NCI-H2171 (cell line): ENCODE measurements around the gene DDN.

Experiments used
- DNase-seq: peaks from one replicate; lab custom pipeline; 2025; lab: John Stamatoyannopoulos, UW

Gene DDN

DNA sequence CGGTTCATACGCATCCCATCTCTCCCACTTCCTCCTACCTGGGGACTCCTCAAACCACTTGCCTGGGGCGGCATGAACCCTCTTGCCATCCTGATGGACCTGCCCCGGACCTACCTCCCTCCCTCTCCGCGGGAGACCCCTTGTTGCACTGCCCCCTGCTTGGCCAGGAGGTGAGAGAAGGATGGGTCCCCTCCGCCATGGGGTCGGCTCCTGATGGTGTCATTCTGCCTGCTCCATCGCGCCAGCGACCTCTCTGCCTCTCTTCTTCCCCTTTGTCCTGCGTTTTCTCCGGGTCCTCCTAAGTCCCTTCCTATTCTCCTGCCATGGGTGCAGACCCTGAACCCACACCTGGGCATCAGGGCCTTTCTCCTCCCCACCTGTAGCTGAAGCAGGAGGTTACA is 17.4 kb downstream of the DDN start:
- DNase-seq = no peak

DNA sequence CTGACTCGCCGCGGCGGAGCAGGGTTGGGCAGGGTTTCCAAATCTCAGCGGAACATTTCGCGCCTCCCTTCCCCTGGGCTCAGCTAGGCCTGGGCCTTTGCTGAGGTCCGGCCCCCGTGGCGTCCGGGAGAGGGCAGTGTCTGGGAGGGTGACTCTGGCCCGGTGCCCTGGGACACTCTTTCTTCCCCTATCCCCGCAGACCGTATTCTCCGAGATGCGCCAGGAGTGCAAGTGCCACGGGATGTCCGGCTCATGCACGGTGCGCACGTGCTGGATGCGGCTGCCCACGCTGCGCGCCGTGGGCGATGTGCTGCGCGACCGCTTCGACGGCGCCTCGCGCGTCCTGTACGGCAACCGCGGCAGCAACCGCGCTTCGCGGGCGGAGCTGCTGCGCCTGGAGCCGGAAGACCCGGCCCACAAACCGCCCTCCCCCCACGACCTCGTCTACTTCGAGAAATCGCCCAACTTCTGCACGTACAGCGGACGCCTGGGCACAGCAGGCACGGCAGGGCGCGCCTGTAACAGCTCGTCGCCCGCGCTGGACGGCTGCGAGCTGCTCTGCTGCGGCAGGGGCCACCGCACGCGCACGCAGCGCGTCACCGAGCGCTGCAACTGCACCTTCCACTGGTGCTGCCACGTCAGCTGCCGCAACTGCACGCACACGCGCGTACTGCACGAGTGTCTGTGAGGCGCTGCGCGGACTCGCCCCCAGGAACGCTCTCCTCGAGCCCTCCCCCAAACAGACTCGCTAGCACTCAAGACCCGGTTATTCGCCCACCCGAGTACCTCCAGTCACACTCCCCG is 18.0 kb downstream of the DDN start:
- DNase-seq = no peak

DNA sequence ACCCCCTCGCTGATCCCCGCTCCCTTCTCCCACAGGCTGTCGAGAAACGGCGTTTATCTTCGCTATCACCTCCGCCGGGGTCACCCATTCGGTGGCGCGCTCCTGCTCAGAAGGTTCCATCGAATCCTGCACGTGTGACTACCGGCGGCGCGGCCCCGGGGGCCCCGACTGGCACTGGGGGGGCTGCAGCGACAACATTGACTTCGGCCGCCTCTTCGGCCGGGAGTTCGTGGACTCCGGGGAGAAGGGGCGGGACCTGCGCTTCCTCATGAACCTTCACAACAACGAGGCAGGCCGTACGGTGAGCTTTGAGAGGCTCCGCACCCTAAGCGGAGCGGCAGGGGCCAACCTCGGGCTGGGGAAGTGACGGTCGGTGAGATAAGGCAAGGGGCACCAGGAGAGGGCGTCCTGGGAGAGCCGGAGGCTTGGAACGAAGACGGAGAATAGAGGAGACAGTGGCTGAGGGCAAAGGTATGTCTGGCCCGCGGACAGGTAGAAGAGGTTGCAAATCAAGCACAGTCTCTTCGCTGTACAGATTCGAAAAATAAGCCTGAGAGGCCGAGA is 18.7 kb downstream of the DDN start:
- DNase-seq = no peak

DNA sequence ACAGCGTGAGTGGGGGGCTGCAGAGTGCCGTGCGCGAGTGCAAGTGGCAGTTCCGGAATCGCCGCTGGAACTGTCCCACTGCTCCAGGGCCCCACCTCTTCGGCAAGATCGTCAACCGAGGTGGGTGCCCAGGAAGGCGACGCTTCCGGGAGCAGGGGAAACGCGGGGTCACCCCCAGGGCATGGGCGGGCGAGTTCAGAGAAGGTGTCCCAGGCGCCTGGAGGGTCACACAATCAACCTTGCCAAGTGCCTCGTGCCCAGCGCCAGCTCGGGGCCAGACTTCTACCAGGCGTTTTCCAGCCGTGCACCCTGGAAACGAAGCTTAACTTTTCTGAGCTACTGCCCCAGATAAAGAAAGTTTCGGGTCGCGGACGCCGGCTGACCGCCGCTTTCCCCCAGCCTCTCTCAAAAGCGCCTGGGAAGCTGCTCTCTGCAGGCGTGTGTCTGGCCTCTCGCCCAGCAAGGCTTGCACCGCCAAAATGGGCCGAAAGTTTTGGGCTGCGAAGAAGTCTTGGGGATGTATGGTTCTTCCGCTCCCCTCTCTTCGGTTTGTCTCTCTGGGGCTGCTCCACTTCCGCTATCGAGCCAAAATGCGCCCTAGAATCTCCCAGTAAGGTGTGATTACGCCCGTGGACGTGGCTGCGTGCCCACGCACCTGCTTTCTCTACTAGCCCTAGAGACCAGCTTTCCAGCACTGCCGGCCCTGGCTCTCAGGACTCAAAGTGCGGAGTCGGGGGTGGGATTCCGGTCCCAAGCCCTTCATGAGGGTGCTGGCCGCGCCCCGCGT is 19.4 kb downstream of the DDN start:
- no peak for DNase-seq

DNA sequence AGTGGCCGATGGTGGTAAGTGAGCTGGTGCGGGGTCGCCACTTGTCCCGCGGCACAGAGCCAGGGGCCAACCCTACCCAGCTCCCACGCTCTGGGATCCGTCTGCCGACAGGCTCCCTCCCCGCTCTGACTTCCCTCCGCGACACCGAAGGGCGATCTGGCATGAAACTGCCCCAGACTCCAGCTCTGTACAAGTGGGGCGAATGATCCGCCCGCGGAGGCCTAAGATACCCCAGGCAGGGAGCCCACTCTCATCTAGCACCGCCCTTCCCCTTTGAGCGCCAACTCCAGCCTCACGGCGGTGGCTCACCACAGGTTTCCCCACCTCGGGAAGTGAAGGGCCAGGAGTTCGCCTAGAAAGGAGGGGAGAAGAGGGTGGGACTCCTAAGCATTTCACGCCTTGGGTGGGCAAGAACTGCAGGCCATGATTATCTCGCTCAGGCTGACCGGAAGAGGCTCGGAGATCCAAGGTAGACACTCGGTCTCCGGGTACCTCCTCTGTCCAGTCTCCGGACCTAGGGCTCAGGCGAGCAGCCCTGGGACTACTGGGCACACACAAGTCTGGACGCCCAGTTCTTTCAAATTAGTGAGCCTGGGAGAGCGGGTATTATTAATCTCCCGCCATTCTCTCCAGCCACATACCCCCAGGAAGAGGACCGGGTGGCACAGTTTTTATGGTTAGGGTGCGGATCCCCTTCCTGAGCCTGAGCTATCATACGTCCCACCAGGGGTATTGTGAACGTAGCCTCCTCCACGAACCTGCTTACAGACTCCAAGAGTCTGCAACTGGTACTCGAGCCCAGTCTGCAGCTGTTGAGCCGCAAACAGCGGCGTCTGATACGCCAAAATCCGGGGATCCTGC is 20.2 kb downstream of the DDN start:
- DNase-seq = no peak

DNA sequence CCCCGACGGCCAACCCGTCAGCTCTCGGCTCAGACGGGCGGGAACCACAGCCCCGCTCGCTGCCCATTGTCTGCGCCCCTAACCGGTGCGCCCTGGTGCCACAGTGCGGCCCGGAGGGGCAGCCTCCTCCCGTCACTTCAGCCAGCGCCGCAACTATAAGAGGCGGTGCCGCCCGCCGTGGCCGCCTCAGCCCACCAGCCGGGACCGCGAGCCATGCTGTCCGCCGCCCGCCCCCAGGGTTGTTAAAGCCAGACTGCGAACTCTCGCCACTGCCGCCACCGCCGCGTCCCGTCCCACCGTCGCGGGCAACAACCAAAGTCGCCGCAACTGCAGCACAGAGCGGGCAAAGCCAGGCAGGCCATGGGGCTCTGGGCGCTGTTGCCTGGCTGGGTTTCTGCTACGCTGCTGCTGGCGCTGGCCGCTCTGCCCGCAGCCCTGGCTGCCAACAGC is 20.9 kb downstream of the DDN start, which contains the start of gene WNT1:
Gene WNT1, plus strand, starts transcription at position 32 of the 450 bp plus-strand sequence. Its CDS starts 329 bp downstream, at position 361.
- no peak for DNase-seq

DNA sequence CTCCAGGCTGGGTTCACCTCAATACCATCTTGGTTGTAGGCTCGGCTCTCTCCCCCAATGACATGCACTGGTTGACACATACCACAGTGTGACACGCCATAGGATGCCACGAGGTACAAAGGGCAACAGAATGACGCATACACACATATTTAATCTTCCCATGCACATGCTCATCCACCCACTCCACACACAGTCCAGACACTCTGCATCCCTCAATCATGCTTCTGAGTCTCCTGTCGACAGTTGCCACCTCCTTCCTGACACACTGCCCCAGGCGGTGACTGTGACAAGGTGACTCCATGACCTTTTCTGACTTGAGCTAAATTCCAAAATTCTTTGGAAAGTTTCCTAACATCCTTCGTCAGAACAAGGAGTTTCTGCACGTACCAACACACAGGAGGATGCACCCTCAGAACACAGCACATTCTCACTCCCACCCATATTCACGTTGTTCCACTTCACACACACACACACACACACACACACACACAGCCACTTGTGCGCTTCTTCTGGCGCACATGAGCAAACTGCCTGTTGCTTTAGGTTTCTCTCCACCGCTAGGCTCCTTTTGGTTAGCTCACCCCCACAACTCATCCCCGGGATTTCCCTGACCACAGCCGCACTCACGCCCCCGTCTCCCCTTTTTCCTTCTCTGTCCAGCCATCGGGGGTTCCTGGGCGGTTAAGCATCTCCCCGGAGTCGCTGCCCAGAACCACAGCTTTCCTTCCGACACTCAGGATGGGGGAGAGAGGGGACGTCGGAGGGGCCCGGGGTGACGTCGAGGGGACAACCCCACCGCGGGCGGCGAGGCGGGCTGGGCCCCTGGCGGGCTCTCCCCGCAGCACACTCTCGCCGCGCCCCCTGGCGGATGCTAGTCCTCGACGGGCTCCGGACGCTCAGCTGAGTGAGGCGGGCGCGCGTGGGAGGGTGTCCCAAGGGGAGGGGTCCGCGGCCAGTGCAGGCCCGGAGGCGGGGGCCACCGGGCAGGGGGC is 21.6 kb downstream of the DDN start:
- DNase-seq = no peak

DNA sequence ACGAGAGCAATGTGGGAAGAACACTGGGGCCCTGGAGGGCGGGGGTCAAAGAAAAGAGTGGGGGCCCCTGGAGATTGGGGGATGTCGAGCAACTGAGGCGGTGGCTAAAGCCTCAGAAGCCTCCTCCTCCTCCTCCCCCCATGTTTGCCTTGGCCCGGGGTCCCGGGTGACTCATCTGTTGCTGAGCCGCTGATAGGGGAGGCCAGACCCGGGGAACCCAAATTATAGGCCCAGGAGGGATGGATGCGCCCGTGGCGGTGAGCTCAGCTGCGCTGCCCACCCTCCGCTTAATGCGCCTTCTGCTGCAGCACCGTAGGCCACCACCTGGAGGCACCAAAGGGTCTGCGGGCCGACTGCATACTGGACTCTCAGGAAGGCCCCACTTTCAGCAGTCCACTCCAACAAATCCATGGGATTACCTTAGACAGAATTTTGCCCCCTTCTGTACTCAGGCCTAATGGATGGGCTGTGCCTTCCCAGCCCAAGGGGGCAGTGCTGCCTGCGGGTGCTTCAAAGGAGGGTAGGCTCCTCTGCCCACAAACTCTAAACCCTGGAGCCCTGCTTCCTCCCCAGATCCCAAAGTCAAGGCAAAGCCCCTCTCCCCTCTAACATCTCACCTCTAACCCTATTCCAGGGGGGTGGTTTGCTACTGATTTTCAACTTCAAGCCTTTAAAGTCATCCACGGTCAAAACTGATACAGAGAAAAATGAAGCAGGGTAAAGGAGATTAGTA is 25.1 kb downstream of the DDN start:
- no peak for DNase-seq

DNA sequence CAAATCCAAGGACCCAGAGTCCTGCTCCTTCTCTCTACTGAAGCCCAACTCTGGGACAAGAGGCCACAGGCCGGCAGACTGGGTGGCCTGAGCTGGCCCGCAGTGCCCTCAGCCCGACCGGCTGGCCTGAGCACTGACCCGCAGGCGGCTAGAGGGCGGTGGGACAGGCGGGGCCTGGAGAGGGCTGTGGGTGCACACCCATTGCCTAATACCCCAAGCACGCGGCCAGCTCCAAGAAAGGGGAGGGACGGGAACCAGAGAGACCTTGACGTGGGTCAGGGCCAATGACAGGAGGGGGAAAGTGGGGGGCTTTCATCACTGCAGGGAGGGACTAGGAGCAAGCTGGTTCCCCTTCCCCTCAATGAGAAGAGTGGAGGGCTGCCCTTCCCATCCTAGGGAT is 25.6 kb downstream of the DDN start:
- no peak for DNase-seq

DNA sequence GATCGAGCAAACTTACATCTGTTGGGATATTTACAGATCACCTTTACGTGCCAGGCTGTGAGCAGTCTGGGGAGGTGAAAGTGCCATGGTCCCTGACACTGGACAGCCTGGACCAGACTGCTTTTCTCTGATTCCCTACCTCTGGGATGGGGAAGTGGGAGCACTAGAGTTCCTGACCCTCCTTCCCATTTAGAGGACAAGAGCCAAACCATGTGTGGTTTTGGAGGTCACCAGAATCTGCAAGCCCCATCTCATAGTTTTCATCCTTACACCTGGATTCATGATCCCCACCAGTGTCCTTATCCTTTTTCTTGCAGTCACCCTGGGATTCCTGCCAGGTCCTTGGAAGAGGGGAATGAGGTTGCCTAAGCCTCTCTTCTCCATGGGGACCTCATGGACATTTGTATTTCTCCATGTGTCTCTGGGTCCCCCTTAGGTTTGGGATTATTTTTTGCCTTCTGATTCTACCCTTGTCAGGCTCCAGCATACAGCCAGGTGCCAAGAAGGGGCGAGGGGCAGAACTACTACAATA is 26.2 kb downstream of the DDN start:
- DNase-seq = no peak

DNA sequence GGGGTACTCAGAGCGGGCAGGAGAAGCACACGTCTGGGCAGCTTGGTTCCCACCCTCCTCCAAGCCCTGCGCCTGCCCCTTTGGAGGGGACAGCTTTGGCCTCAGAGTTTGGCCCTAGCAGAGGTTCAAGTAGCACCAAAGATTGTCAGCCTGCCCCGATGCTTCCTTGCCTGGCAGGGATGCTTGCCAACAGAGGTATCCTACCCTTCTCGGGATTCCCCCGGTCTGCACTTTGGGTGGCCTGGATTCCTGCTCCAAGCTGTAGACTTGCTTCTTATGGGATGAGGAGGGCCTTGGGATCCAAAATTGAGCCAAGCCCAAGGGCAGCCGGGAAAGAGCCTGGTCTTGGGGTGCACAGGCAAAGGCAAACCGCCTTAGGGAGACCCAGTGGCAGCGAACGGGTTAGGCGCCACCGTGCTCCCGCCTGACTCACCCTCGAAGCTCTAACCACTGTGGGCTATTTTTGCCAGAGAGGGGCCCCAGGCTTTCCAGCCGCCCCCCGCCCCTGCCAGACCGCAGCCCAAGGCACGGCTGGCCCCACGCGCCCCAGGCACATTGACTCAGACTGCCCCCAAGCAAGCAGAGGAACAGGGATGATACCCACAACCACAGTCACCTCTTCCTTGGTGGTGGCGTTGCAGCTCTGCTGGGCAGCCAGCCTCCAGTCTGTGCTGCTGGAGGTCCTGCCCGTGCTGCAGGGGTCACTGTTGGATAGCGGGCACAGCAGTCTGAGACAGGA is 26.8 kb downstream of the DDN start:
- no peak for DNase-seq

DNA sequence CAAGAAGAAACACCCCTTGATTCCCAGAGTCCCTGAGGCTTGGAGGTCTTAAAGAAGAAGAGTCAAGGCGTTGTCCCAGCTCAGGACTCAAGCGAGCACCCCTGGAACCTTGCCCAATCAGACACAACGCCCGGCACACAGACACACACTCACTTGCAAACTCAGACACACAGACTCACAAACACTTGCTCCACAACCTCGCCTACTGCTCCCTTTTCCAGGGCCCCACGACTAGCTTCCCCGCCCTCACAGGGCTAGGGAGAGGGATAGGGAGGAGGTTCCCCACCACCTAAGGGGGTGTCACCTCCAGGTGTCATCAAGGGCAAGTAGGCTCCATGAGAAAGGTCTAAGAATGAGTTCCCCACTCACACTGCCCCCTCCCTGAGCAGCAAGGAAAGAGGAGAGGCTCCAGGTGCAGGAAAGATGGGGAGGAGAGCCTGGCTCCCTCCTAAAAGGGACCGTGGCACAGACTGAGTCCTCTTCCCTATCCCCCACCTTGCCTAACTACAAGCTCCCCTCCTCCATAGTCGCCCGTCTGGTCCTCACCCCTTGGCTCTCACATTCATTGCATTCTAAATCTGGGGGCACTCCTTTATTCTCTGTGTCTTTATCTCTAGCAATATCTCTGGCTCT is 28.4 kb downstream of the DDN start:
- DNase-seq = no peak

DNA sequence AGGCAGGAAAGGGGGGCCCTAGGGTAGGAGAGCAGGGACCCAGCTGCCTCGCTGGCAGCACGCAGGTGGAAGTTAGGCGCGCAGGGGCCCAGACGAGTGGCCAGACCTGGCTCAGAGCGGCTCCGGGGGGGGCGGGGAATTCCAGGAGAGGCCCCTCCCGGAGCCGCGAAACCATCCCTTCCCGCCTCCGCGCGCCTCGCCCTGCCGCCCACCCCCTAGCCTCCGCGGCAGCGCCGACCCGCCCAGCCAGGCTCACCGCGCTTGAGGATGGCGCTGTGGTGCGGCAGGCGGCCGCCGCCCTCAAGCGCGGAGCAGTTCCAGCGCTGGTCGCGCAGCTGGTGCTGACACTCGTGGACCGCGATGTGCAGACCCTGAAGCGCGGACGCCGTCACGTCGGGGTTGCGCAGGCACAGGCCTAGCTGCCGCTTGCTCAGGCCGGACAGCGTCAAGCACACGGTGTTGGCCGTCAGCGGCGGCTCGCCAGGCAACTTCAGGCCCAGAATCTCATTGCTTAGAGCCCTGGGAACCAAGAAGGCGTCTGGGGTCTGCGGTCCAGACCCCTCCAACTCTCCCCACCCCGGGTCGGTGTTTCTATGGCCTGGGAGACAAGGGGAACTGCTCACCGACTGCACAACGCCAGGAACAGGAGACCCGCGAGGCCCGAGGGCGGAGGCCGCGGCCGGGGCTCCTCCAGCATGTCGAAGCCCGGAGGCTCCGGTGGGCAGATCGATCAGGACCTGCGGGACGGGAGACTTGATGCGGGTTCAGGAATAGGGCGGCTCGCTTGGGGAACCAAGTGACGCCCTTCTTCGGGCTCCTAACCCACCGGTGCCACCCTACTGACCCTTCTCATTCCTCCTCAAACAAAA is 29.1 kb downstream of the DDN start:
- DNase-seq = no peak

DNA sequence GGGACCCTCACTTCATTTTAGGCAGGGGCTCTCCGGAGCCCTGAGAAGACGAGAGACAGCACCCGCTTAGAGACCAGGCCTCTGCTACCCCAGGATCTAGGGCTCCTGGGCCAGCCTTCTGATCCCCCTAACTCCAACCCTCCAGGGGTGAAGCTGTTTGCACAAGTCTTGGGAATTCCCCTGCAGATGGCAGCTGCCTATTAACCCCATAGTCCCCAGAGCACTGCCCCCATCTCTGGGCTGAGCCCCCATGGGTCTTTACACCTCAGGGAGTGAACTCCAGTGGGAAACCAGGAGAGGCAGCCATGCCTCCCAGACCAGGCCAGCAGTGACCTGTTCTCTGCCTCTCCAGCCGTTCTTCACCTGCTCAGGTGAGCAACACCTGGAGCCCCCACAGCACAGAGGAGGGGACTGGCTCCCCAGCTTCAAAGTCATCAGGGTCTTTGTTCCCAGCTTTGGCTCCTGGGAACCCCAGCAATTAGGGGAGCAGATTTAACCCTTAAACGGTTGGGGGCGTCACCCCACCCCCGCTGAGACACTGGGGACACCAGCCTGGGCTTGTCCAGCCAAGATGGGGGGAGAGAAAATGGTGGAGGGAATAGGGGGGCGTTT is 29.9 kb downstream of the DDN start:
- DNase-seq = no peak

DNA sequence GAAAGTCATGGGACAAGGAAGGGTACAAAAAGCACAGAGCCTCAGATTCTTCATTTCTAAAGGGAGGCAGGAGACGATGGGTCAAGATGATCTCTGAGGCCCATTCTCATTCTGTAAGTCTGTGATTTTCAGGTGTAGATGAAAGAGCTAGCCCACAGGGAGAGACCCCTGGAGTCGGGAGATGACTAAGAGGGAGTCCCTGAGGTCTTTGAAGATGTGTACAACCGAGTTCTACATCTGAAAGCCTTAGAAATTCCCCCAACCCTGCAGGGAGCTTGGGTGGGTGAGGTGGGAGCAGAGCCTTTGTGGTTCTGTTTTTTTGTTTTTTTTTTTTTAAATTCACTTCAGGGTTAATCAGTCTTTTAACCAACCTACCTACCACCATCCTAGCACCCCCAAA is 30.7 kb downstream of the DDN start:
- DNase-seq = no peak

DNA sequence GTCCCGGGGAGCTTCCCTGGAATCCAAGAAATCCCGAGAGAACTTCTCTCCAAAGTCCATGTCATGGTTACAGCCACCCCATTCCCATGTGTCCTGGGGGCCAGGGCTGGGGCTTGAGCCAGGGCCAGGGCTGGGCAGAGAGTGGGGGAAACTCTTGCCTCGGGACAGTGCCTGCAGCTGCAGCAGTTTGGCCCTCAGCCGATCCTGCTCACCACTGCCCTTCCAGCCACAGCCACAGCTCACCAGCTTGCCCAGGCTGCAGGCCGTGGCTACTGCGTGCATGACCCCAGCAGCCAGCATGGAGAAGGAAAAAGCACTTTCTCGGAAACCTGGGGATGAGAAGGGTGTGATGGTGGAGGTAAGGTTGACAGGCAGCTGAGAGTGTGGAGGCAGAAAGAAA is 31.2 kb downstream of the DDN start:
- no peak for DNase-seq
